ENCODE results near the gene SUPT4H1.

SUPT4H1 gene

DNA sequence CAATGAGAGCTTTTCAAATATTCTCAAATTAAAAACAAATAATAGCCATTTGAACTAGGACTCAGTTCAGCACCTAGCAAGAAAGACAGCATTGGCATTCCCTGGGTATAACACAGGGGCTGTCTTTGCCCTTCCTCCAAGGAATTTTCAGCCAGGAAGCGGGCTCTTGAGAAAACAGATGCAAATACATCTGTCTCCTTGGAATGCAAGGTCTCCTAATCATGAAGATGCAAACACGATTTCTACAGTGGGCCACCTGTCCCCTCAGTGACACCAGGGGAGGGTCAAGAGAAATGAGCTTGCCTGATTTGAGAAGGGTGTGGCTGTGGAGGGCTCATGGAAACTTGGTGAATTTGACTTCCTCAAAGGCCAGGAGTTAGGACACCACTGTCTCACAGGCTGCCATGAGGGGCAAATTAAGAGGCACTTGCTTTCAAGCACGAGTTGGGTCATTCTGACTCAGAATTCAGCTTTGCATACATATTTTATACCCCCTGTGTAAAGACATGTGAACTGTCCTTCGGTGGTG, 24.5 kb upstream of the SUPT4H1 start:
- Histone ChIP-seq H3K4ac (ENCODE audit: low read depth, low read length) (no peak overlapping the region), H3K27me3 (ENCODE audit: insufficient read depth, low read length) (no peaks in the 10 kb centered on the region), H3K27ac (ENCODE audit: low read depth, low read length) (peak overlapping the region; percentile 45), H3K9me3 (ENCODE audit: insufficient read depth, low read depth, low read length) (no peaks in the 10 kb centered on the region), H2BK12ac (ENCODE audit: low read length) (peak overlapping the region; percentile 67), H3K4me3 (ENCODE audit: low read depth, low read length) (no peak overlapping the region), H3K36me3 (ENCODE audit: control insufficient read depth in 1 of 2, insufficient read depth in 2 of 2, low read length in 2 of 2) (no peaks in the 10 kb centered on the region), H4K12ac (ENCODE audit: low read depth, low read length) (no peak overlapping the region), H4K8ac (ENCODE audit: low read depth, low read length) (no peak overlapping the region), H4K91ac (ENCODE audit: low read depth, low read length) (peak overlapping the region; percentile 11), H3K9ac (ENCODE audit: low read length) (no peak overlapping the region), H3K79me2 (ENCODE audit: control insufficient read depth, insufficient read depth, low read length, poor library complexity) (no peaks in the 10 kb centered on the region), H3K4me2 (ENCODE audit: low read length) (peak overlapping the region; percentile 25), H2AK5ac (ENCODE audit: low read length) (no peak overlapping the region), H3K23ac (ENCODE audit: low read length) (no peak overlapping the region), H2BK5ac (ENCODE audit: low read depth, low read length, poor library complexity) (peak overlapping the region; percentile 26), H2AFZ (ENCODE audit: insufficient read depth, low read length, poor library complexity) (no peak overlapping the region), H2BK120ac (ENCODE audit: insufficient read depth, low read length, poor library complexity) (no peak overlapping the region), H3K14ac (ENCODE audit: low read length) (peak overlapping the region; percentile 1), H3K79me1 (ENCODE audit: low read length) (peaks cover 8% of the 10 kb centered on the region), H3K18ac (ENCODE audit: low read length) (no peak overlapping the region), H3K4me1 (ENCODE audit: control insufficient read depth in 1 of 2, insufficient read depth in 2 of 2, low read length in 2 of 2) (peaks cover 29 to 41% of the 10 kb centered on the region in 2 experiments)
- DNase-seq: no peak
- no CpG with 5 or more reads among the region's 4 CpGs for WGBS (ENCODE audit: extremely low coverage, insufficient coverage, insufficient read length)

DNA sequence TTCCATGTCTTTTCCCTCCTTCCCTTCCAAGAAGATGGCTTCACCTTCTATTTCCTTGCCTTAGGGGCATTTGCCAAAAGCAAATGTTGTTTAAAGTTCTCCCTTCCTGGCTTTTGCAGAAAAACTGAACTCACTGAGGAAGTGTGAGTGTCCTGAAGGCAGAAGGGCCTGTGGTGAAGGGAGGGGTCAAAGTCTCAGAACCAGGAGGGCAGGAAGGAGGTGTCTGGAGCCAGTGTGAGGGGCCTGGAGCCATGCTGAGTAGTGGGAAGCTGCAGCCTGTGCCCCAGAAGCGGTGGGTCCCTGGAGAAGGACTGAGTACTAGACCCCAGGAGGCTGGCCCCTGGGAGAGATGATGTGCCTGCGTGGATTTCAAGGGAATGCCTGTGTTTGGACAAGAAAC, 23.8 kb upstream of the SUPT4H1 start:
- H3K79me1 ChIP-seq (ENCODE audit: low read length): peaks cover 8% of the 10 kb centered on the region
- WGBS (ENCODE audit: extremely low coverage, insufficient coverage, insufficient read length): no CpG with 5 or more reads among the region's 2 CpGs
- no peak overlapping the region for H3K4me2 ChIP-seq (ENCODE audit: low read length)
- H3K79me2 ChIP-seq (ENCODE audit: control insufficient read depth, insufficient read depth, low read length, poor library complexity): no peaks in the 10 kb centered on the region
- H3K23ac ChIP-seq (ENCODE audit: low read length): no peak overlapping the region
- no peaks in the 10 kb centered on the region for H3K27me3 ChIP-seq (ENCODE audit: insufficient read depth, low read length)
- H3K4me3 ChIP-seq (ENCODE audit: low read depth, low read length): no peak overlapping the region
- H2BK12ac ChIP-seq (ENCODE audit: low read length): peak overlapping the region; percentile 9
- H4K12ac ChIP-seq (ENCODE audit: low read depth, low read length): no peak overlapping the region
- H4K8ac ChIP-seq (ENCODE audit: low read depth, low read length): no peak overlapping the region
- no peak overlapping the region for H3K14ac ChIP-seq (ENCODE audit: low read length)
- no peak overlapping the region for H2AFZ ChIP-seq (ENCODE audit: insufficient read depth, low read length, poor library complexity)
- no peak overlapping the region for H3K4ac ChIP-seq (ENCODE audit: low read depth, low read length)
- DNase-seq: no peak
- no peaks in the 10 kb centered on the region for H3K9me3 ChIP-seq (ENCODE audit: insufficient read depth, low read depth, low read length)
- peak overlapping the region; percentile 43 for H3K27ac ChIP-seq (ENCODE audit: low read depth, low read length)
- no peak overlapping the region for H3K18ac ChIP-seq (ENCODE audit: low read length)
- no peak overlapping the region for H3K9ac ChIP-seq (ENCODE audit: low read length)
- no peak overlapping the region for H2AK5ac ChIP-seq (ENCODE audit: low read length)
- no peak overlapping the region for H4K91ac ChIP-seq (ENCODE audit: low read depth, low read length)
- peaks cover 25 to 36% of the 10 kb centered on the region in 2 experiments for H3K4me1 ChIP-seq (ENCODE audit: control insufficient read depth in 1 of 2, insufficient read depth in 2 of 2, low read length in 2 of 2)
- no peaks in the 10 kb centered on the region for H3K36me3 ChIP-seq (ENCODE audit: control insufficient read depth in 1 of 2, insufficient read depth in 2 of 2, low read length in 2 of 2)
- H2BK120ac ChIP-seq (ENCODE audit: insufficient read depth, low read length, poor library complexity): no peak overlapping the region
- no peak overlapping the region for H2BK5ac ChIP-seq (ENCODE audit: low read depth, low read length, poor library complexity)

DNA sequence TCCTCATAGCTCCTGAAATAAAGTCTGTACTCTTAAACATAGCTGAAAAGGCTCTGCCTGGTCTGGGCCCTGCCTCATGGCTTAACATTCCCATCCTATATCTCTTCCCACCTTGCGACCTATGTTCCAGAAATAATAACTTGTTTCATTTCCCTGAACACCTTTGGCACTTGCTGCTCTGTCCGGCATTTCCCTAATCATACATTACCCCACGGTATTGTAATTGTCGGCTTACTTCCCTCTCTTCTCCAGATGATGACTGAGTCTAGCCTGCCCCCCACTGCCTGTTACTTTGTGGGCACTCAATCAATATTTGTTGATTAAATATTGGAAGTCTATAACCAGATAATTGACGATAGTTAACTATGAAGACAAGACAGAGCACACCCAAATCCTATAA, 23.3 kb upstream of the SUPT4H1 start:
- H3K79me1 ChIP-seq (ENCODE audit: low read length): peaks cover 8% of the 10 kb centered on the region
- DNase-seq: no peak
- no peak overlapping the region for H3K18ac ChIP-seq (ENCODE audit: low read length)
- no peak overlapping the region for H2BK12ac ChIP-seq (ENCODE audit: low read length)
- H3K23ac ChIP-seq (ENCODE audit: low read length): no peak overlapping the region
- no CpG with 5 or more reads among the region's 5 CpGs for WGBS (ENCODE audit: extremely low coverage, insufficient coverage, insufficient read length)
- no peak overlapping the region for H3K4ac ChIP-seq (ENCODE audit: low read depth, low read length)
- H2BK120ac ChIP-seq (ENCODE audit: insufficient read depth, low read length, poor library complexity): no peak overlapping the region
- no peak overlapping the region for H3K27ac ChIP-seq (ENCODE audit: low read depth, low read length)
- no peak overlapping the region for H4K8ac ChIP-seq (ENCODE audit: low read depth, low read length)
- H3K27me3 ChIP-seq (ENCODE audit: insufficient read depth, low read length): no peaks in the 10 kb centered on the region
- H2AK5ac ChIP-seq (ENCODE audit: low read length): no peak overlapping the region
- H2BK5ac ChIP-seq (ENCODE audit: low read depth, low read length, poor library complexity): no peak overlapping the region
- no peaks in the 10 kb centered on the region for H3K79me2 ChIP-seq (ENCODE audit: control insufficient read depth, insufficient read depth, low read length, poor library complexity)
- no peak overlapping the region for H2AFZ ChIP-seq (ENCODE audit: insufficient read depth, low read length, poor library complexity)
- H3K36me3 ChIP-seq (ENCODE audit: control insufficient read depth in 1 of 2, insufficient read depth in 2 of 2, low read length in 2 of 2): no peaks in the 10 kb centered on the region
- peaks cover 23 to 33% of the 10 kb centered on the region in 2 experiments for H3K4me1 ChIP-seq (ENCODE audit: control insufficient read depth in 1 of 2, insufficient read depth in 2 of 2, low read length in 2 of 2)
- H3K14ac ChIP-seq (ENCODE audit: low read length): no peak overlapping the region
- H3K4me2 ChIP-seq (ENCODE audit: low read length): no peak overlapping the region
- H3K4me3 ChIP-seq (ENCODE audit: low read depth, low read length): no peak overlapping the region
- no peak overlapping the region for H4K91ac ChIP-seq (ENCODE audit: low read depth, low read length)
- no peak overlapping the region for H4K12ac ChIP-seq (ENCODE audit: low read depth, low read length)
- no peaks in the 10 kb centered on the region for H3K9me3 ChIP-seq (ENCODE audit: insufficient read depth, low read depth, low read length)
- no peak overlapping the region for H3K9ac ChIP-seq (ENCODE audit: low read length)

DNA sequence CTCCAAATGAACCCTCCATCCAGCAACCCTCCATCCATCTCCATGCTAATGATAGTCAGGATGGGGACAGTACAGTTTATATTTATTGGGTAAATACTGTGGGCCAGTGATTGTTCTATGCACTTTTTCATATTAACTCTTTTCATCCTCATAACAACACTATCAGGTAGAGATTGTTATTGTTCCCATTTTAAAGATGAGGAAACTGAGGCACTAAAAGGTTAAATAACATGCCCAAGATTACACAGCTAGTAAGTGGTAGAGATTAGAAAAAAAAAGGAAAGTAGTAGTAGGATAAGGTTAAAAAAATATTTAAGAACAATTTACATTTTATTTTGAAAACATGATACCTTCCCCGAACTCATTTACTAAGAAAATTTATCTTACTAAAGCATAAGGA, 21.9 kb upstream of the SUPT4H1 start:
- WGBS (ENCODE audit: extremely low coverage, insufficient coverage, insufficient read length): no CpG with 5 or more reads among the region's 1 CpG
- no peak overlapping the region for H3K4me2 ChIP-seq (ENCODE audit: low read length)
- no peak overlapping the region for H3K4me3 ChIP-seq (ENCODE audit: low read depth, low read length)
- no peak overlapping the region for H3K27ac ChIP-seq (ENCODE audit: low read depth, low read length)
- H3K79me1 ChIP-seq (ENCODE audit: low read length): peaks cover 8% of the 10 kb centered on the region
- H3K79me2 ChIP-seq (ENCODE audit: control insufficient read depth, insufficient read depth, low read length, poor library complexity): no peaks in the 10 kb centered on the region
- no peak overlapping the region for H2BK5ac ChIP-seq (ENCODE audit: low read depth, low read length, poor library complexity)
- H3K9ac ChIP-seq (ENCODE audit: low read length): no peak overlapping the region
- H2AK5ac ChIP-seq (ENCODE audit: low read length): no peak overlapping the region
- H2BK12ac ChIP-seq (ENCODE audit: low read length): no peak overlapping the region
- no peak overlapping the region for H4K91ac ChIP-seq (ENCODE audit: low read depth, low read length)
- no peak overlapping the region for H3K23ac ChIP-seq (ENCODE audit: low read length)
- no peaks in the 10 kb centered on the region for H3K36me3 ChIP-seq (ENCODE audit: control insufficient read depth in 1 of 2, insufficient read depth in 2 of 2, low read length in 2 of 2)
- no peaks in the 10 kb centered on the region for H3K27me3 ChIP-seq (ENCODE audit: insufficient read depth, low read length)
- no peak overlapping the region for H3K14ac ChIP-seq (ENCODE audit: low read length)
- no peak for DNase-seq
- no peak overlapping the region for H2AFZ ChIP-seq (ENCODE audit: insufficient read depth, low read length, poor library complexity)
- H4K12ac ChIP-seq (ENCODE audit: low read depth, low read length): no peak overlapping the region
- no peak overlapping the region for H4K8ac ChIP-seq (ENCODE audit: low read depth, low read length)
- no peaks in the 10 kb centered on the region for H3K9me3 ChIP-seq (ENCODE audit: insufficient read depth, low read depth, low read length)
- no peak overlapping the region for H2BK120ac ChIP-seq (ENCODE audit: insufficient read depth, low read length, poor library complexity)
- H3K4me1 ChIP-seq (ENCODE audit: control insufficient read depth in 1 of 2, insufficient read depth in 2 of 2, low read length in 2 of 2): peaks cover 16 to 23% of the 10 kb centered on the region in 2 experiments
- H3K18ac ChIP-seq (ENCODE audit: low read length): no peak overlapping the region
- H3K4ac ChIP-seq (ENCODE audit: low read depth, low read length): no peak overlapping the region
